ENCODE data around the gene VSTM2L.

VSTM2L gene

GRCh38 chr20:37977338-37977737 lies 74.4 kb downstream of the VSTM2L start:
- TF ChIP-seq CTCF (IDR thresholded peaks at IDR 0.05; ENCODE audit: extremely low read depth, missing control alignments) = no peak
- DNase-seq (ENCODE audit: low spot score) = no peak

DNA sequence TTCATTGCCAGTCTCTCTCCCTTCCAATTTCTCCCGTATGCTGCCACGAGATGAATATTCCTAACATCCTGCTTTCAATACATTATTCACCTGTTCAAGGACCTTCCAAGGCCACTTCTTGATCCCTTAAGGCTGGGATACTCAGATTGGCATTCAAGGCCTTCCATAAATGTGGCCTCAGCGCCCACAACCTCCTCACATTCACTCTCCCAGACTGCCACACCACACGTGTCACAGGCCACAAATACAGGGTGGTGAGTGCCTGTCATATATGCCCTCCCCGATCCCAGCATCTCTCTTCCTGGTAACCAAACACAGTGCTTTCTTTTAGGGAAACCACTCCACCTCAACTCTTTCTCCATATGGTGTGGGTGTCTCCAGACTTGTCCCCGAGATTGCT lies 74.9 kb downstream of the VSTM2L start:
- no peak for TF ChIP-seq CTCF (IDR thresholded peaks at IDR 0.05; ENCODE audit: extremely low read depth, missing control alignments)
- DNase-seq (ENCODE audit: low spot score) = no peak

GRCh38 chr20:37979021-37979985 lies 76.4 kb downstream of the VSTM2L start:
- DNase-seq (ENCODE audit: low spot score) = no peak
- no peak for TF ChIP-seq CTCF (IDR thresholded peaks at IDR 0.05; ENCODE audit: extremely low read depth, missing control alignments)

GRCh38 chr20:37980383-37980782 lies 77.5 kb downstream of the VSTM2L start:
- TF ChIP-seq CTCF (IDR thresholded peaks at IDR 0.05; ENCODE audit: extremely low read depth, missing control alignments) = no peak

DNA sequence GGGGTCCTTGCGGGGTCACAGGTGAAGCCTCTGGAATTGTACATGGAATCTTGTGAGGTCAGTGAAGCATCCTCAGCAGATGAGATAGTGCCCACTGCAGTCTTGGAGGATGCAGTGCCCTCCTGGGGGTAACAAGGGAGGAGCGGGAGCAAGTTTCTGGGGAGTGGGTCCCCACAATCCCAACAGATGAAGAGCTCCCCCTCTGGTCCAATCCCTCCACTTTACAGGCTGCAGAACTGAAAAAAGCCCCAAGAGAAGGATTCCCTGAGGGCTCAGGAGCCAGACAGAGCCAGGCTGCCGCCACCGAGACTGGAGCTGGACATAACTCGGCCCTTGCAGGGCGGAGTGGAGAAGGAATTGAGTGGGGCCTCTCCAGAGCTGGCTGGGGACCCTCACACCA lies 77.9 kb downstream of the VSTM2L start:
- TF ChIP-seq CTCF (IDR thresholded peaks at IDR 0.05; ENCODE audit: extremely low read depth, missing control alignments) = no peak
- DNase-seq (ENCODE audit: low spot score) = no peak

More at GRCh38 chr20:37980383-37980782, 77.5 kb downstream of the VSTM2L start:
- no peak for DNase-seq (ENCODE audit: low spot score)

- no peak for TF ChIP-seq CTCF (IDR thresholded peaks at IDR 0.05; ENCODE audit: extremely low read depth, missing control alignments)
- no peak for DNase-seq (ENCODE audit: low spot score)
Measured at GRCh38 chr20:37981568-37981967, 78.6 kb downstream of the VSTM2L start.

DNA sequence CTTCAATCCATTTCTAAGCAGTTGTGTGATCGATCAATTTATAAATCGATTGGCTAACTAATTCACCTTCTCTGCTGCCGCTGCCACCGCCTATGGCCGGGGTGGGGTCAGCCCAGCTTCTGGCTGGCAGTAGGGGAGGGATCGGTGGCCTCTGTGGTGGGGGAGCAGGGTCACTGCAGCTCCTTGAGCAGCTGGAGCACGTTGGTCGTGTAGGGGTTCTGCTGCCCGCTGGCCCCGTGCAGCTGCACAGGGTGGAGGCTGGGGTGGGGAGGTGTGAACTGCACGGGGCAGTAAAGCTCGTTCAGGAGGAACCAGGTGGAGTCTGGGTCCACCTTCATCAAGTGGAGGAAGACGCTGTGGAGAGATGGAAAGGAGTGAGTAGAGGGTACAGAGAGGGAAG lies 80.4 kb downstream of the VSTM2L start:
- TF ChIP-seq CTCF (IDR thresholded peaks at IDR 0.05; ENCODE audit: extremely low read depth, missing control alignments) = no peak
- DNase-seq (ENCODE audit: low spot score) = no peak

Data from GM20000 (cell line).